Fibroblast of lung (primary cell): ENCODE measurements around the gene COL9A1. TPM values are rescaled to one million over a fixed set of nuclear protein-coding genes. Genes with fewer than 3 reads are reported as not detected.

Experiments
- DNase-seq, 2 donors: peaks; one replicate each; pipeline versions ENCODE4 v3.0.0 to v3.0.0-alpha.2; 2010; ENCODE audit warnings: low read depth in 2 of 2
- H2AFZ ChIP-seq: 2 replicates; pipeline ENCODE4 v1.5.1; 2012; ENCODE audit warnings: low read length, control low read depth, inconsistent platforms
- H3K27ac ChIP-seq: 2 replicates; pipeline ENCODE4 v1.5.1; 2011; ENCODE audit warnings: low read length, control low read depth; ENCODE audit not compliant: insufficient read depth
- H3K27me3 ChIP-seq: 2 replicates; pipeline ENCODE4 v1.5.1; 2011; ENCODE audit warnings: mild to moderate bottlenecking, low read length; ENCODE audit not compliant: control insufficient read depth, insufficient read depth
- H3K36me3 ChIP-seq: 2 replicates; pipeline ENCODE4 v1.5.1; 2011; ENCODE audit warnings: low read length; ENCODE audit not compliant: control insufficient read depth, insufficient read depth
- H3K4me1 ChIP-seq: 2 replicates; pipeline ENCODE4 v1.5.1; 2011; ENCODE audit warnings: low read length; ENCODE audit not compliant: control insufficient read depth, insufficient read depth; ENCODE audit errors: extremely low read depth
- H3K4me2 ChIP-seq: 2 replicates; pipeline ENCODE4 v1.5.1; 2011; ENCODE audit warnings: low read length, control low read depth; ENCODE audit not compliant: insufficient read depth; ENCODE audit errors: extremely low read depth
- H3K4me3 ChIP-seq, 4 experiments: fragments of 200-600 bp in 1 of 4; sonication (generic) in 1 of 4; replicated peaks in 1 of 4; 2 replicates each; pipeline ENCODE4 v1.5.1; 2011 to 2016; ENCODE audit warnings: low read length in 4 of 4, low read depth in 3 of 4, mild to moderate bottlenecking in 3 of 4, control low read depth in 2 of 4, inconsistent platforms in 1 of 4, mixed read lengths in 1 of 4; ENCODE audit not compliant: insufficient read depth in 1 of 4; ENCODE audit errors: control extremely low read depth in 1 of 4
- H3K79me2 ChIP-seq: 2 replicates; pipeline ENCODE4 v1.5.1; 2012; ENCODE audit warnings: mild to moderate bottlenecking, low read length, inconsistent platforms; ENCODE audit not compliant: control insufficient read depth, insufficient read depth
- H3K9ac ChIP-seq: 2 replicates; pipeline ENCODE4 v1.5.1; 2011; ENCODE audit warnings: mild to moderate bottlenecking, low read length, control low read depth; ENCODE audit not compliant: insufficient read depth
- H3K9me3 ChIP-seq: 2 replicates; pipeline ENCODE4 v1.5.1; 2012; ENCODE audit warnings: low read depth, low read length; ENCODE audit not compliant: control insufficient read depth, insufficient read depth
- H4K20me1 ChIP-seq: 2 replicates; pipeline ENCODE4 v1.5.1; 2011; ENCODE audit warnings: low read length; ENCODE audit not compliant: control insufficient read depth, insufficient read depth; ENCODE audit errors: extremely low read depth
- CTCF ChIP-seq, 2 donors: IDR thresholded peaks in 1 of 2; conservative IDR thresholded peaks in 1 of 2; 1 replicate in 1 of 2; 2 replicates in 1 of 2; pipeline ENCODE4 v1.5.1; 2011 to 2012; ENCODE audit warnings: low read length in 2 of 2, control low read depth in 1 of 2, inconsistent platforms in 1 of 2, low read depth in 1 of 2, mild to moderate bottlenecking in 1 of 2
- EZH2 ChIP-seq: IDR thresholded peaks from 2 replicates; pipeline ENCODE4 v1.5.1; 2012; ENCODE audit warnings: low read length, control low read depth, mild to moderate bottlenecking; ENCODE audit errors: missing control alignments
- polyA plus RNA-seq, 2 donors: library from polyadenylated mRNA; depleted of rRNA in 1 of 2; stranded (reverse) in 1 of 2; unstranded in 1 of 2; fragments of >200 nt; gene quantifications; 2 replicates each; pipeline ENCODE4 v1.2.1, GENCODE V29; 2011 to 2012; ENCODE audit warnings: missing spikeins in 1 of 2
- total RNA-seq: library from RNA; depleted of rRNA; stranded (reverse); fragments of >200 nt; gene quantifications from 2 replicates; pipeline ENCODE4 v1.2.1, GENCODE V29; 2014

The COL9A1 gene
- total and polyA plus RNA-seq, 2 donors (not counting 1 experiment from before 2014, with no cell fraction given): not detected

- H3K79me2 ChIP-seq: no peaks in the 10 kb centered on the region
- no peak overlapping the region for H3K27ac ChIP-seq
- H3K4me1 ChIP-seq: no peaks in the 10 kb centered on the region
- no peaks in the 10 kb centered on the region for H4K20me1 ChIP-seq
- H3K9ac ChIP-seq: no peak overlapping the region
- H3K27me3 ChIP-seq: no peaks in the 10 kb centered on the region
- H3K9me3 ChIP-seq: no peaks in the 10 kb centered on the region
- no peak overlapping the region for H2AFZ ChIP-seq
- no peak for DNase-seq
- H3K4me2 ChIP-seq: no peak overlapping the region
- TF ChIP-seq EZH2 (no peak), CTCF (conservative IDR thresholded peaks at IDR 0.05 in 1 of 2, IDR thresholded peaks at IDR 0.05 in 1 of 2; ENCODE audit: low read depth in 1 of 2, low read length in 2 of 2) (no peak)
- no peak overlapping the region for H3K4me3 ChIP-seq
- H3K36me3 ChIP-seq: no peaks in the 10 kb centered on the region
Observed at GRCh38 chr6:70274338-70274737, 28.5 kb downstream of the COL9A1 start.

- Histone ChIP-seq H3K27me3 (no peaks in the 10 kb centered on the region), H3K9ac (no peak overlapping the region), H3K79me2 (no peaks in the 10 kb centered on the region), H3K4me3 (no peak overlapping the region), H4K20me1 (no peaks in the 10 kb centered on the region), H3K9me3 (no peaks in the 10 kb centered on the region), H2AFZ (no peak overlapping the region), H3K36me3 (no peaks in the 10 kb centered on the region), H3K4me1 (no peaks in the 10 kb centered on the region), H3K4me2 (no peak overlapping the region), H3K27ac (no peak overlapping the region)
- DNase-seq: no peak
- no peak for TF ChIP-seq CTCF (conservative IDR thresholded peaks at IDR 0.05 in 1 of 2, IDR thresholded peaks at IDR 0.05 in 1 of 2; ENCODE audit: low read depth in 1 of 2, low read length in 2 of 2)
- no peak for TF ChIP-seq EZH2
Observed at GRCh38 chr6:70272071-70272470, 30.8 kb downstream of the COL9A1 start.

GRCh38 chr6:70270287-70271005, 32.4 kb downstream of the COL9A1 start:
- Histone ChIP-seq H3K9me3 (no peaks in the 10 kb centered on the region), H3K4me1 (no peaks in the 10 kb centered on the region), H3K27ac (no peak overlapping the region), H2AFZ (no peak overlapping the region), H3K27me3 (no peaks in the 10 kb centered on the region), H4K20me1 (no peaks in the 10 kb centered on the region), H3K9ac (no peak overlapping the region), H3K36me3 (no peaks in the 10 kb centered on the region), H3K4me2 (no peak overlapping the region), H3K4me3 (no peak overlapping the region), H3K79me2 (no peaks in the 10 kb centered on the region)
- TF ChIP-seq EZH2 (no peak), CTCF (conservative IDR thresholded peaks at IDR 0.05 in 1 of 2, IDR thresholded peaks at IDR 0.05 in 1 of 2; ENCODE audit: low read depth in 1 of 2, low read length in 2 of 2) (no peak)
- no peak for DNase-seq
